ENCODE measurements around the gene GDI1.

Gene GDI1

GRCh38 chrX:154469114-154469513 lies 32.2 kb downstream of the GDI1 start:
- TF ChIP-seq CTCF (IDR thresholded peaks at IDR 0.05; ENCODE audit: low read depth, low read length, missing control alignments) = no peak
- H3K4me3 ChIP-seq (ENCODE audit: low read depth, low read length) = no peak overlapping the region
- no peak for DNase-seq (ENCODE audit: low read depth)

- H3K4me3 ChIP-seq (ENCODE audit: low read depth, low read length) = no peak overlapping the region
- no peak for DNase-seq (ENCODE audit: low read depth)
- no peak for TF ChIP-seq CTCF (IDR thresholded peaks at IDR 0.05; ENCODE audit: low read depth, low read length, missing control alignments)
Observed at GRCh38 chrX:154469880-154470279, 32.9 kb downstream of the GDI1 start.

- no peak for TF ChIP-seq CTCF (IDR thresholded peaks at IDR 0.05; ENCODE audit: low read depth, low read length, missing control alignments)
- no peak overlapping the region for H3K4me3 ChIP-seq (ENCODE audit: low read depth, low read length)
- no peak for DNase-seq (ENCODE audit: low read depth)
Observed at GRCh38 chrX:154470434-154470833, 33.5 kb downstream of the GDI1 start.

- DNase-seq (ENCODE audit: low read depth) = no peak
- no peak overlapping the region for H3K4me3 ChIP-seq (ENCODE audit: low read depth, low read length)
- no peak for TF ChIP-seq CTCF (IDR thresholded peaks at IDR 0.05; ENCODE audit: low read depth, low read length, missing control alignments)
Observed at GRCh38 chrX:154470914-154471568, 34.1 kb downstream of the GDI1 start.

- H3K4me3 ChIP-seq (ENCODE audit: low read depth, low read length) = no peak overlapping the region
- DNase-seq (ENCODE audit: low read depth) = no peak
- TF ChIP-seq CTCF (IDR thresholded peaks at IDR 0.05; ENCODE audit: low read depth, low read length, missing control alignments) = no peak
Observed at GRCh38 chrX:154471839-154472684, 35.1 kb downstream of the GDI1 start.

GRCh38 chrX:154472685-154473632 lies 36.0 kb downstream of the GDI1 start:
- no peak for DNase-seq (ENCODE audit: low read depth)
- H3K4me3 ChIP-seq (ENCODE audit: low read depth, low read length) = no peak overlapping the region
- no peak for TF ChIP-seq CTCF (IDR thresholded peaks at IDR 0.05; ENCODE audit: low read depth, low read length, missing control alignments)

All from GM12864 (cell line).